Neural cell (in vitro differentiated cells): ENCODE results near the gene AATK.

Experiments
- CTCF ChIP-seq: fragments of 450-650 bp; IDR thresholded peaks from 2 replicates; pipeline ENCODE4 v1.5.1; 2014; ENCODE audit warnings: antibody characterized with exemption, mild to moderate bottlenecking, moderate library complexity; ENCODE audit not compliant: poor library complexity, severe bottlenecking
- SMC3 ChIP-seq: fragments of 450-650 bp; conservative IDR thresholded peaks from 2 replicates; pipeline ENCODE4 v1.6.1; 2014; ENCODE audit warnings: antibody characterized with exemption, mild to moderate bottlenecking, moderate library complexity; ENCODE audit not compliant: poor library complexity

- TF ChIP-seq SMC3 (no peak), CTCF (no peak)
Measured at GRCh38 chr17:81195941-81196495, 30.0 kb upstream of the AATK start.
